HUDEP-2 (cell line): ENCODE data around the gene PPFIBP1.

ENCODE experiments used
- DNase-seq, 76 experiments: peaks; one replicate each; lab custom pipeline; 2025; ENCODE audit not compliant: unreplicated experiment in 76 of 76; lab: John Stamatoyannopoulos, UW

The PPFIBP1 gene

GRCh38 chr12:27511723-27512045 is 12.3 kb upstream of the PPFIBP1 start:
- no peak for DNase-seq

DNA sequence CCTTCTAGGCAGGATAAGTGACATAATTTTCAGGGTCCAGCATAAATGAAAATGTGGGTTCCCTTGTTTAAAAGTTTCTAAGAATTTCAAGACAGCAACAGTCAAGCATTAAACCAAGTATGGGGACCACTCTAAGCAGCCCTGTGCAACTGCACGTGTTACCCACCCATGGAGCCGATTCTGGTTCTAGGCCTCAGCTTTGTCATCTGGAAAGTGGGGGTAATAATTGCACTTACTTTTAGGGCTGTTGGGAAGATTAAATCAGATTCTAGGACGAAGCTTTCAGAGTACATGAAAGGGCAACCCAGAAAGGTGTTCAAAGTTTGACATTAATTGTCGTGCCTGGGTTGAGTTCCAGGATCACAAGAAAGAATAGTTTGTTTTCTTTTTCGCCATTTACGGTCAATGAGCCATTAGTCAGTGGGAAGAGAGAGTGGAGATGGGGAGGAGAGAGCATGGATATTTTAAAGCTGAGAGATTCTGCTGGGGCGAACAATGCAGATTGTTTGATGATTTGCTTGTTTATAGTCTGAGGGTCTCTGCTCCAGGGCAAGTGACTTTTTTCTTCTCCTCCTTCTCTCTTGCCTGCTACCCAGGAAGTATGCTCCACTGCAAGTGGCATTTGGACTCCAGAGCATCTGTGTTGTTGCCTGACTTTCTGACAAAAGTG is 10.7 kb upstream of the PPFIBP1 start:
- no peak for DNase-seq

GRCh38 chr12:27515671-27516070 is 8.3 kb upstream of the PPFIBP1 start:
- no peak for DNase-seq

- no peak for DNase-seq
Observed at GRCh38 chr12:27516625-27517024, 7.4 kb upstream of the PPFIBP1 start.

- no peak for DNase-seq
Observed at GRCh38 chr12:27517546-27517945, 6.5 kb upstream of the PPFIBP1 start.

DNA sequence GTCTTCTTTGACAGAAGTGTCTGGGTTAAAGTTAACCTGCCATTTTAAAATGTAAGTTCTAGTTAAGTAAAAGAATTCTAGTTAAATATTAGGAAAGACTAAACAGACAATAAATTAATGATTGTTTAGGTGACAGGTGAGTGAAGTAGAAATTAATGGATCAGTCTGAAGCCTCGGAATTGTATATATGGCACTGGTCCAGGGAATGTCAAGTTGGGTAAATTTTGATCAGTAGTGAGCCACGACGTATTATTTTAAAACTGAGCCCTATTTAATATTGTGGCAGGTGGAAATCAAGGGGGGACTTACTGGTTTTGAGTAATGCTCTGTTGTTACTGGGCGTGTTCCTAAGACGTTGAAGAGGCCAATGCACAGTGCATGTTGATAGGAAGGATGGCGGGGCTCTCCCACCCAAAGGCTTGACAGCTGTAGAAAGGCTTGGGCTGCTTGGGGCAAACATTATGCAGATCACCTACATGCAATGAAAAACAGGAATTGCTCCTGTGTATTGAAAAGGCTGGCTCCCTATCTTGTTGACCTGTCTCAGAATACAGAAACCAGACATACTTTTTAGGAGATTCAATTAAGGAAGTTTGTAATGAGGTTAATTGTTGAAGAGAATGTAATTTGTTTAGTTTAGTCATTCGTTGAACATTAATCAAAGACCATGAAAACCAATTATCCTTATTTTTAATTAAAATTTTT is 5.9 kb upstream of the PPFIBP1 start:
- DNase-seq: no peak

GRCh38 chr12:27521066-27521465 is 2.9 kb upstream of the PPFIBP1 start:
- no peak for DNase-seq

- no peak for DNase-seq
Observed at GRCh38 chr12:27521981-27522380, 2.0 kb upstream of the PPFIBP1 start.

- no peak for DNase-seq
Observed at GRCh38 chr12:27523305-27523641, 733 bp upstream of the PPFIBP1 start.

DNA sequence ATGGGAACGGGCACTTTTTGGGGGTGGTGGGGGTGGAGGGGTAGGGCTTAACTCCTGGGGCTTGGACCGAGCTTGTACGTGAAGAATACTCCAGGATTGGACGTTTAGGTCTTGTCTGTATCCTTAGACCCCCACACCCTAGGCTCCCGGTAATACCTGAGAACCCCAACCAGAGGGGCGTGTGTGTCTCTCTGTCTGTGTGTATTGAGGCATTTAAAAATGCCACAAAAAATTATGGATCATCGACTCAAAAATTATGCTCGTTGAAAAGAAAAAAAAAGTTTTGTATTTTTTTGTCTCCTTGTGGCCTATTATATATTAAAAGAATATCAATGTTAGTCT is 459 bp downstream of the PPFIBP1 start:
- no peak for DNase-seq

- no peak for DNase-seq
Observed at GRCh38 chr12:27524839-27525753, 1.1 kb downstream of the PPFIBP1 start.

- DNase-seq: no peak
Observed at GRCh38 chr12:27527512-27527911, 3.5 kb downstream of the PPFIBP1 start.

- no peak for DNase-seq
Observed at GRCh38 chr12:27528788-27529187, 4.8 kb downstream of the PPFIBP1 start.

DNA sequence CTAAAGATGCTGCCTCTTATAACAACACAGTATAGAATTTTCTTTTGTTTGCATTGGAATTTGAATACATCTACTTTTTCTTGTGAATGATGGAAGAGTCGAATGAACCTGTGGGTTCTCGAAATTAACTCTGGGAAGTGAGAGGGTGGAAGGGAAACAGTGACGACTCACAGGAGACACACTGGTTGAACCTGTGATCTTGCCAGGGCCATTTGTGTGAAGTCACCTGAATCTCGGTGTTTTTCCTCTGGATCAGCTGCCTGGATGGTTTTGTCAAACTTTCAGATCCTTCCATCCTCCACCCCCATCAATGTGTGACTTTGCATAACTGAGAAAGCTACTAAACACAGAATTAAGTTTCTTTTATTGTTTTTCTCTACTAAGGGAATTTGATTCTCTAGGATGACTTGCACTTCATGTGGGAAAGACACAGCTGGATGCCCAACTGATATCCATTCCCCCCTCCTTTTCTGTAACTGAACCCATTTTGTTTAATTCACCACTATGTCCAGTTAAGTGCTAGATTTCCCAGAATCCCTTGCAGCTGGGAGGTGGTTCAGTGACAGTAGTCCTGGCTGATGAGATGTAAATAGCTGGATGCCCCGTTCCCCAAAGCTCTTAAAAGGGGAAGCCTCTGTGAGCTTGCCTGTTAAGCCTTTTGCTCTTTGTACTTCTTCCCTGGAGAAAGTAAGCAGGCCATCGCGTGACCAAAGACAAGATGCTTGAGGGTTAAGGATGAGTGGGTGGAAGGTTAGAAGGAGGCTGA is 6.3 kb downstream of the PPFIBP1 start:
- DNase-seq: no peak

DNA sequence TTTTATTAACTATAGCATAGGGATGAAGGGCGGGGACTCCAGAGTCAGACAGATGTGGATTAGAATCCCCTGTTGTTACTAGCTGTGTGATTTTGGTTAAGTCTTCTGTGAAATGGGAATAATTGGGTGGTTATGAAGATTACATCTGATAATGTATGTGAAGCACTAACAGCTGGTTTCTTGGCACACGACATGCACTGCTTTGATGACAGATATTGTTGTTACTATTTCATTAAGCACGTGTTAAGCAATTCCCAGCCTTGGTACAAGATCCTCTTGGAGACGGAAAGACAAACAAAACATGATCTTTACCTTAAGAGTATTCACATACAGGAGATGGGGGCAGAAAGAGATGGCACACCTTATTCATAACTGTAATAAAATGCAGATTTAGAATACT is 7.9 kb downstream of the PPFIBP1 start:
- DNase-seq: no peak

GRCh38 chr12:27534060-27534764 is 10.2 kb downstream of the PPFIBP1 start:
- no peak for DNase-seq

GRCh38 chr12:27534765-27535161 is 10.8 kb downstream of the PPFIBP1 start:
- no peak for DNase-seq

- DNase-seq: no peak
Observed at GRCh38 chr12:27535318-27535717, 11.3 kb downstream of the PPFIBP1 start.

GRCh38 chr12:27537855-27538675 is 14.1 kb downstream of the PPFIBP1 start:
- DNase-seq: no peak

DNA sequence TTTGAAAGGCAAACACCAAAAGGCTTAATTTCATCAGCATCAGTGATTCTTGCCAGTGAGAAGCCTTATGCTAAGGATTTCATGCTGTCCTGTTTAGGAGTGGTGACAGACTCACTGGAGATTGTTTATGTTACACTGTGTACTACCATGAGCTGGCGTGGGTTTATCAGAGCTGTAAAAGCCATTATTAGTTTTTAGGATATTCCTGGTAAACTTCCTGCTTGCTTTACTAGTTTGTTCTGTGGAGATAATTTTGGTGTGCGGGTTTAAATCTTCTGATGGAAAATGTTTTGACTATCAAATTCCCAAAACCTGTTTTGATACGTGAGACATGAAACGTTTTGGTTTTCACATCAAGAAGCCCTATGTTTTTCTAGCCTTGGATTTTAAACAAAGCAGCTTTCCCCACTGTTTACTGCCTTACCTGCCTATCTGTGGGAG is 15.2 kb downstream of the PPFIBP1 start:
- no peak for DNase-seq
